ENCODE results near the gene UIMC1. TPM values are rescaled to one million over a fixed set of nuclear protein-coding genes. Genes with fewer than 3 reads are reported as not detected.
"Not testable (repeated sequence)": the region's sequence is repeated elsewhere in the genome, so short reads cannot be mapped to it uniquely, and the experiment has no call there.

Gene UIMC1
- total RNA-seq, 1 experiment from 2014 or later: 41.2 TPM

- no peak for DNase-seq (ENCODE audit: low read depth in 1 of 2, low spot score in 2 of 2)
- no peak overlapping the region for H3K27ac ChIP-seq
- peaks cover 5% of the 10 kb centered on the region for H3K4me1 ChIP-seq (replicated peaks)
Observed at GRCh38 chr5:177025101-177025601, 18.6 kb upstream of the UIMC1 start.

GRCh38 chr5:177024559-177024958 is 18.0 kb upstream of the UIMC1 start:
- no peak overlapping the region for H3K4me3 ChIP-seq
- H3K27ac ChIP-seq: no peak overlapping the region
- no peak for DNase-seq (ENCODE audit: low read depth in 1 of 2, low spot score in 2 of 2)
- H3K36me3 ChIP-seq: peaks cover 39% of the 10 kb centered on the region
- H3K4me1 ChIP-seq (replicated peaks): peaks cover 5% of the 10 kb centered on the region
- no peaks in the 10 kb centered on the region for H3K9me3 ChIP-seq (replicated peaks)
- H3K27me3 ChIP-seq (replicated peaks): no peaks in the 10 kb centered on the region

More at GRCh38 chr5:177025101-177025601, 18.6 kb upstream of the UIMC1 start:
- Histone ChIP-seq H3K27me3 (replicated peaks) (no peaks in the 10 kb centered on the region), H3K4me3 (no peak overlapping the region), H3K9me3 (replicated peaks) (no peaks in the 10 kb centered on the region), H3K36me3 (peaks cover 43% of the 10 kb centered on the region)

GRCh38 chr5:177023303-177023664 is 16.7 kb upstream of the UIMC1 start:
- Histone ChIP-seq H3K4me1 (replicated peaks) (peaks cover 5% of the 10 kb centered on the region), H3K36me3 (peaks cover 30% of the 10 kb centered on the region), H3K27me3 (replicated peaks) (no peaks in the 10 kb centered on the region), H3K9me3 (replicated peaks) (no peaks in the 10 kb centered on the region), H3K4me3 (peak overlapping the region; percentile 82), H3K27ac (no peak overlapping the region; the same call in 1 of the 2 replicates)
- DNase-seq (ENCODE audit: low read depth in 1 of 2, low spot score in 2 of 2): no peak

GRCh38 chr5:177022386-177023302 is 16.1 kb upstream of the UIMC1 start, which contains the start of gene ZNF346:
TSS of gene ZNF346 (plus strand) at chr5:177022696. CDS start at chr5:177022739, 43 bp downstream.
- Histone ChIP-seq H3K27ac (peak within 1 kb of the TSS; percentile 19), H3K4me1 (replicated peaks) (peaks cover 5% of the 10 kb centered on the region), H3K9me3 (replicated peaks) (no peaks in the 10 kb centered on the region), H3K4me3 (peak within 1 kb of the TSS; percentile 82), H3K27me3 (replicated peaks) (no peaks in the 10 kb centered on the region), H3K36me3 (peaks cover 30% of the 10 kb centered on the region)
- DNase-seq (ENCODE audit: low read depth in 1 of 2, low spot score in 2 of 2): peak; percentile 94 to 97

GRCh38 chr5:177020033-177020432 is 13.5 kb upstream of the UIMC1 start:
- H3K9me3 ChIP-seq (replicated peaks): no peaks in the 10 kb centered on the region

GRCh38 chr5:177018341-177018740 is 11.8 kb upstream of the UIMC1 start:
- DNase-seq (ENCODE audit: low read depth in 1 of 2, low spot score in 2 of 2): no peak
- H3K4me3 ChIP-seq: no peak overlapping the region
- H3K9me3 ChIP-seq (replicated peaks): no peaks in the 10 kb centered on the region
- no peaks in the 10 kb centered on the region for H3K27me3 ChIP-seq (replicated peaks)
- peaks cover 4% of the 10 kb centered on the region; the same call in 1 of the 2 replicates for H3K36me3 ChIP-seq
- H3K27ac ChIP-seq: no peak overlapping the region
- H3K4me1 ChIP-seq (replicated peaks): peaks cover 8% of the 10 kb centered on the region

More at GRCh38 chr5:177020033-177020432, 13.5 kb upstream of the UIMC1 start:
- Histone ChIP-seq H3K27ac (no peak overlapping the region), H3K27me3 (replicated peaks) (no peaks in the 10 kb centered on the region), H3K4me1 (replicated peaks) (peaks cover 5% of the 10 kb centered on the region), H3K36me3 (peaks cover 13% of the 10 kb centered on the region), H3K4me3 (no peak overlapping the region)
- no peak for DNase-seq (ENCODE audit: low read depth in 1 of 2, low spot score in 2 of 2)

GRCh38 chr5:177015156-177015555 is 8.6 kb upstream of the UIMC1 start:
- H3K9me3 ChIP-seq (replicated peaks): no peaks in the 10 kb centered on the region
- H3K27me3 ChIP-seq (replicated peaks): no peaks in the 10 kb centered on the region
- H3K4me3 ChIP-seq: no peak overlapping the region
- H3K4me1 ChIP-seq (replicated peaks): peaks cover 5% of the 10 kb centered on the region; the same call in 1 of the 2 replicates
- DNase-seq (ENCODE audit: low read depth in 1 of 2, low spot score in 2 of 2): no peak
- H3K27ac ChIP-seq: no peak overlapping the region
- no peaks in the 10 kb centered on the region for H3K36me3 ChIP-seq

- DNase-seq (ENCODE audit: low read depth in 1 of 2, low spot score in 2 of 2): no peak
- H3K36me3 ChIP-seq: peaks cover 11% of the 10 kb centered on the region
- no peak overlapping the region for H3K27ac ChIP-seq
- no peaks in the 10 kb centered on the region; the same call in 1 of the 2 replicates for H3K9me3 ChIP-seq (replicated peaks)
- H3K4me1 ChIP-seq (replicated peaks): peaks cover 10% of the 10 kb centered on the region
- no peaks in the 10 kb centered on the region for H3K27me3 ChIP-seq (replicated peaks)
- H3K4me3 ChIP-seq: no peak overlapping the region
Observed at GRCh38 chr5:177010153-177010552, 3.6 kb upstream of the UIMC1 start.

- Histone ChIP-seq H3K4me1 (replicated peaks) (peaks cover 12% of the 10 kb centered on the region), H3K9me3 (replicated peaks) (no peaks in the 10 kb centered on the region; the same call in 1 of the 2 replicates), H3K27ac (no peak overlapping the region), H3K36me3 (peaks cover 20% of the 10 kb centered on the region), H3K27me3 (replicated peaks) (no peaks in the 10 kb centered on the region), H3K4me3 (no peak overlapping the region)
- no peak for DNase-seq (ENCODE audit: low read depth in 1 of 2, low spot score in 2 of 2)
Observed at GRCh38 chr5:177008716-177009115, 2.1 kb upstream of the UIMC1 start.

GRCh38 chr5:177005619-177006264 is 837 bp downstream of the UIMC1 start:
- H3K4me1 ChIP-seq (replicated peaks): peaks cover 7% of the 10 kb centered on the region
- peak; percentile 75 to 82 for DNase-seq (ENCODE audit: low read depth in 1 of 2, low spot score in 2 of 2)
- H3K27ac ChIP-seq: peak overlapping the region; percentile 77
- peak overlapping the region; percentile 90 for H3K4me3 ChIP-seq
- H3K27me3 ChIP-seq (replicated peaks): no peaks in the 10 kb centered on the region
- H3K9me3 ChIP-seq (replicated peaks): no peaks in the 10 kb centered on the region; the same call in 1 of the 2 replicates
- H3K36me3 ChIP-seq: peaks cover 27% of the 10 kb centered on the region

GRCh38 chr5:177004961-177005360 is 1.6 kb downstream of the UIMC1 start:
- H3K4me3 ChIP-seq: no peak overlapping the region; the same call in 1 of the 2 replicates
- no peaks in the 10 kb centered on the region for H3K27me3 ChIP-seq (replicated peaks)
- H3K36me3 ChIP-seq: peaks cover 27% of the 10 kb centered on the region
- H3K9me3 ChIP-seq (replicated peaks): no peaks in the 10 kb centered on the region; the same call in 1 of the 2 replicates
- H3K4me1 ChIP-seq (replicated peaks): peaks cover 7% of the 10 kb centered on the region
- DNase-seq (ENCODE audit: low read depth in 1 of 2, low spot score in 2 of 2): no peak
- H3K27ac ChIP-seq: no peak overlapping the region

GRCh38 chr5:177003649-177004048 is 2.9 kb downstream of the UIMC1 start:
- peaks cover 29% of the 10 kb centered on the region for H3K36me3 ChIP-seq
- no peaks in the 10 kb centered on the region for H3K27me3 ChIP-seq (replicated peaks)
- no peak overlapping the region for H3K4me3 ChIP-seq
- DNase-seq (ENCODE audit: low read depth in 1 of 2, low spot score in 2 of 2): no peak
- peaks cover 7% of the 10 kb centered on the region for H3K4me1 ChIP-seq (replicated peaks)
- no peaks in the 10 kb centered on the region; the same call in 1 of the 2 replicates for H3K9me3 ChIP-seq (replicated peaks)
- no peak overlapping the region for H3K27ac ChIP-seq

- H3K27ac ChIP-seq; H3K9me3 ChIP-seq (replicated peaks); H3K27me3 ChIP-seq (replicated peaks); DNase-seq (ENCODE audit: low read depth in 1 of 2, low spot score in 2 of 2); H3K4me3 ChIP-seq: not testable (repeated sequence)
- Histone ChIP-seq H3K4me1 (replicated peaks) (peaks cover 25% of the 10 kb centered on the region), H3K36me3 (peaks cover 15% of the 10 kb centered on the region)
Observed at GRCh38 chr5:176999526-176999925, 7.1 kb downstream of the UIMC1 start.
